HL-60/S4 treated with phorbol 12-myristate 13-acetate at 8.2 ng/mL for 4 days and 3 days (cell line): ENCODE data around the gene ELMO1.

Source experiments
- in situ Hi-C: fragments of 300-500 bp; cut with MboI; formaldehyde crosslinking; loops from 2 replicates; pipeline ENCODE4 v1.15.0; 2022; ENCODE audit warnings: low sequenced_read_pairs

The ELMO1 gene

DNA sequence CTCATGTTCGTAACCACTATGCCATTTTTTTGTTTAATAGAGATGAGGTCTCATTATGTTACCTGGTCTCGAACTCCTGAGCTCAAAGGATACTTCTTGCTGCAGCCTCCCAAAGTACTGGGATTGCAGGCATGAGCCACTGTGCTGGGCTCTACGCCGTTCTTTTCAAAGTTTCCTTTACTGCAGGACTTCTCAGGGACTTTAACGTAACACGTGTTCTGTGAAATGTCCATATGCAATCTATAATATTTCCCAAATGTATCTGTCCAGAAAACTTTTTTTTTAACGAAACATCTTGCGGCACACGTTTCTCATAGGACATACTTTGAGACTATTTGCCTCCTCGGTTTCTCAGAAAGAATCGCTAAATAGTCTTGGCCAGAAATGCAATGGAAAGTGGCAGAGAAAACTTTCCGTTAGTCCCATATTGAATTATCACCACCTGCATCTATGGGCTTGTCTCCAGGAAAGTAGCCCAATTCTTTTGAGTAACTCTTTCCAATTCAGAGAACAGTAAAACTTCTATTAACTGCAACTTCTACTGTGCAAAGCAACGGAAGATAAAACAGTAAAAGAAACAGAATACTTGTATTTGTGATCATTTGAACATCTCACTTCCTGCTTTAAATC, 96.3 kb downstream of the ELMO1 start:
- in situ Hi-C loops: no loop called here

DNA sequence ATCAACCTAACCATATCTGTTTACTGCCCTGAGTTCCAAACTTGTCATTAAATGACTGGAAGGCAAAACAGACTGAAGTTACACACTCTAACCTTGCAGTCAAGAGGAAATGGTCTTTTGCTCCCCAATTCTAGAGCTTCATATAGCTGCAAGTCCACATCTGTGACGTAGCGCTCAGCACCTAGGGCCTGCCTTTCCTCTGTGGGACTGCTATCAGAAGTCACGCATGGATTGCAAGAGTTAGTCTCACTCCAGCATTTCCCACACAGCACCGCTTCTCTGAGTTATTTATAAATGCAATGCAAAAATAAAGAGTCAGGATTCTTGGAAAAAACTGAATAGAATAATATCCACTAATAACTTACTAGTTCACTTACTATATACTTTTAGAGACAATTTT, 96.9 kb downstream of the ELMO1 start:
- in situ Hi-C loops: no loop called here

DNA sequence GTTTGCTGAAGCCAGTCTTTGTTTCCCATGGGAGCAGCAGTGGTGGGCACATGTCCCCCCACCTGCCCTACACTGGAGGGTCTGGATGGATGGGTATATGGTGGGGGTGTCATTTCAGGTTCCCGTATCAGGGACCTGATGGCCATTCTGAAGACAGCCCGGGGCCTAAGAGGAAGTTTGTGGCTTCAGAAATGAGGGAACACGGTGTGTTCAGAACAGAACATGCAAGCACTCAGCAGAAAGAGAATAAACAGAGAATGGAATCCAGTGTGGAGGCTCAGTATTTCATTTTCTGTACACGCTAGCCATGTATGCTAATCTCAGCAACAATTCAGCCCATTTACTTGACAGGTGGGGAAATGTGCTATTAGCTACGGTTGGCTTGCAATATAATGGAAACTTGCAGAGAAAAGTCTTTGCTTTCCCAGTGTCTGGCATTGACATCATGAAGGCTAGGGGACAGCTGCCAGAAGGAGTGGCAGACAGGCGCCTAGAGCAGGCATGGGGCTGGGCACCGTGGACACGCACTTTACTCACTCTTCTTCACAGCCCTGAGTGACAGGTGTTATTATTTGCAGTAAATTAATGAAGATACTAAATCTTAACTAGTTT, 98.6 kb downstream of the ELMO1 start:
- in situ Hi-C loops: no loop called here

DNA sequence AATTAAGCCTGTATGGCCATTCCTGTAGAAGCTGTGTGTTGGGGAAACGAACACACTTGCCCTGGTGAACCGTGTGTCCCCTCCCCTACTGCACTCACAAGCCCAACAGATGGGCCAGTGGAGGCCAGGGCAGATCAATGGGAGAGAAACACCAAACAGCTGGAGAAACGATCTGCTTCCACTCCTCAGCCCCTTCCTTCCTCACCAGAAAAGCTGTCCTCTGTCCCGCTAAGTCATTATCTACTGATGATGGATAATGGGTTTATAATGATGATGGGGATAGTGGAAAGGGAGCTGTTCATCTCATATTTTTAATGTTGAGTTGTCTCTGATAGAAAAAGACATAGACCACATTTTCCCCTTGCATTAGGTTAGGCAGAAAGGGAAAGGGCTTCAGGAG, 99.7 kb downstream of the ELMO1 start:
- in situ Hi-C loops: no loop called here

DNA sequence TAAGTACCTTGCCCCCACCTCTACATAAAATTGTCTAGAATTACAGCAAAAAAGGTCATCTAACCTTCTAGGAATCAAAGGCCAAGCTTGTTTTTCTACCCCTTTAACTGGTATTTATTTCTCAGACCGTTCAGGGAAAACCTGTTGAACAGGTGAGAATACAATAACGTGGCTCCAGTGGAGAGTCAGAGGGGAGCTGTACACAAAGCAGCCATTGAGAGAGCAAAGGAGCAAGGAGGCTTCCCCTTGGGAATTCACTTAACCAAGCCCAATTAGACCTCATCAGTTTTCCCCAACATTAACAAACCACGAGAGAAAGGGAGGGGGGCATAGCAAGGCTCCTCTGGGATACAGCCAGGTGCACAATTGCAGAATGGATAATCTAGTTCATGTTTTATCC, 101.9 kb downstream of the ELMO1 start:
- in situ Hi-C loops: no loop called here

DNA sequence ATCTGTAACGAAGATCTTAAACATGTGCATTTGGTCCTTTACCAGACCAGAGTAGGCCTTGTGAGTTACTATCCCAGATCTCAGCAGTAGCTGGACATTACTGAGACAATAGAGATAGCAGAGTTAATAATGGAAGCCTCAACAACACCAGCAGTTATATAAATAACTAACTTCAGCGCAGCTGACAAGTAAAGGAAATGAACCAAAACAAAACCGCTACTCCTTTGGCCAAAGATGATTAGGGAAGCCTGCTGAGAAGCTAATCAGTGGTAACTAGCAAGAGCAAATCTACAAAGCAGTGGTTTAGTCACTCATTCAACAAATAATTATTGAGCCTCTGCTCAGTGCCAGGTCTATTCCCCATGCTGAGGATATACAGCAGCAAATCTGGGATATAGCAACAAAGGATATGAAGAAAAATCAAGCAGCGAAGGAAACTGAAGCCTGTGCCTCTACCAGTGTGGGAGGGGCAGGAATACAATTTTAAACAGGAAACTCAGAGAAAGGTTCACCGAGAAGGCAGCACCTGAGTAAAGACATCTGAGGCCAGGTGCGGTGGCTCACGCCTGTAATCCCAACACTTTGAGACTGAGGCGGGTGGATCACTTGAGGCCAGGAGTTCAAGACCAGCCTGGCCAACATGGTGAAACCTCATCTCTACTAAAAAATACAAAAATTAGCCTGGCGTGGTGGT, 103.6 kb downstream of the ELMO1 start:
- in situ Hi-C loops: no loop called here

DNA sequence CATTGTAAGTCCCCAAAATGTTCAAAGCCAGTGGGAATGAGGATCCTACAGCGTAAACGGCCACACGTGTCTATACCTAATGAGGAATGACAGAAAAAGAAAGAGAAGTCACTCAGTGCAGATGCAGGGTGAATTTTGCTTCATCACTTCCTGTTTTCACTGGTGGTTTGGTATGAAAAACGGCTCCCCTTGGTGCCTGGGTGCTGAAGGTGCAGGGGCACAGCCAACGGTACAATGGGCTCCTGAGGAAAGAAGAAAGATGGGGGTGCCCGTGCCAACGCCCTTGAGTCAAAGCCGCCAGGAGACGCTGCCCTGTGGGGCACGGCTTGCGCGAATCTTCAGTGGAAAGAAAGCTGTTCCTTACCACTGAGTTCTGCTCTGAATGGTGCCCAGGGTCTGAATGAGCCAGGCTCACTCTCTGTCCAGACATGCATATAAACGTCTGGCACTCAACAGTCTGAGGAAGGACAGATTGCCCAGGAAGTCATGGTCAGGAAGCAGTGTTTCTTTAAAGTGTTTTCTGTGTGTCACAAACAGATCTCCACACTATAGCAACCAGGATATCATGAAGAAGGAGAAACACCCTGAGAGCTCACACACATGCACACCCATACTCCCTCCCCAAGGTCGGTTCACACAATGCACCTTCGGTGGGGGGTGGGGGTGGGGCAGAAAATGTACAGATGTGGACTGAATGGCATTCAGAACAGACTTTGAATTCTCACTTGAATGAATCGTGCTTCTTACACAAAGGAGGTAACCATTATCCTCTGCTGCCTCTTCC, 105.8 kb downstream of the ELMO1 start:
- in situ Hi-C loops: no loop called here

DNA sequence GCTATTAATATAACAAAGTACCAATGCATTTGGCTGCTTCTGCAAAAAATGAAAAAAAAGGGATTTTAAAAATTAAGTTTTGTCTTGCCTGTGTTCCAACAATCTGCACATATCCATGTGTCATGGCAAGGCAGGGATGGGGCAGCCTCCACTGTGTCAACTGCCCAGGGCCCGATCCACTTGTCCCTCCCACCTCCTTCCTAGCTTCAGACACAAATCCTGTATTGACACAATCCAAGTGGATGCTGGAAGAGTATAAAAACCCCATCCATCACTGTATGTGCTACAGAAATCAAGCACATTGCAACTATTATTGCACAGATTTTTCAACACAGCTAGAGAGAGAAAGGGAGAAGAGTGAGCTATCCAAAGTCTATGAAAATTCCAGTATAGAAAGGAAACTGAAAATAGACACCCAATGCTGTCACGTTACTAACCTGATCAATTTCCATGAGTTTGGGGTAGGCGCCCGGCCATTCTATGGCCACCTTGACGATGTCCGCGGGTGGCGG, 106.4 kb downstream of the ELMO1 start:
- in situ Hi-C loops: no loop called here

DNA sequence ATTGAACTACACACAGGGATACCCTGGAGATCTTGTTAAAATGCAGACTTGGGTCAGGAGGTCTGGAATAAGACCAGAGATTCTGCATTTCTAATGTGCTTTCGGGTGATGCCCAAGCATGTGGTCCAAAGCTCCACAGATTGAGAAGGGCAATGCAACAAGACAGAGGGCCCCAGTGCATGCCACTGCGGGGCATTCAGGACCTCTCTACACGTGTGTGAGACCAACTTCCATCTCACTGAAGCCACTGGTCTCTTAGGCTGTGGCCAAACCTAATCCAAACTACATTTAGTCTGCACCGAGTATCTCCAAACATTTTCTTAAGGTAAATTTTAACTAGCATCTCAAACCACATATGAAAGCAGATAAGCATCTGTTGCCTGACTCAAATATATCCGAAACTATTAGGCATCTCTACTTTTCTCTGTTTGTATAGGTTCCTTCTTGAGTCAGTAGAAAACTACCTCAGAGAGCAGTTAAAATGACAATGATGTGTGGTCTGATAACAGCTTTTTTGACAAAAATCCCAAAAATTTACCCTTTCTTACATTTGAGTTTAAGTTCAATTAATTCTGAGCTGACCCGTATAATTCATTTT, 107.5 kb downstream of the ELMO1 start:
- in situ Hi-C loops: no loop called here

DNA sequence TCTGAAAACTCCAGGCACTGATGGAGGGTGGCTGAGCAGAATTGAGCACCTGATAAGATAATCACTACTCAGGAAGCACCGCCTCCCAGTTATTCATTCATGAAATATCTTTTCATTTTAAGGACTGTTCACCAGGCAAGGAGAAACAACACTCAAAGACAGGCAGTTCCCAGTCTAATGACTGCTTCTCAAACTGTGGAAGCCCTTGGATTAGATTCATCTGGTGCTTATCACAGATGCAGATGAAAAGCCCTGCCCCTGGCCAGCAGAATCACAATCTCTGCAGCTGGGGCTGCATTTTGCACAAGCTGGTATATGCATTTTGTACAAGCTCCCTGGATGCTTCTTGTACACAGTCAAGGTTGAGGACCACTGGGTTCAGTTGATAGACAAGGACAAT, 109.7 kb downstream of the ELMO1 start:
- in situ Hi-C loops: no loop called here

DNA sequence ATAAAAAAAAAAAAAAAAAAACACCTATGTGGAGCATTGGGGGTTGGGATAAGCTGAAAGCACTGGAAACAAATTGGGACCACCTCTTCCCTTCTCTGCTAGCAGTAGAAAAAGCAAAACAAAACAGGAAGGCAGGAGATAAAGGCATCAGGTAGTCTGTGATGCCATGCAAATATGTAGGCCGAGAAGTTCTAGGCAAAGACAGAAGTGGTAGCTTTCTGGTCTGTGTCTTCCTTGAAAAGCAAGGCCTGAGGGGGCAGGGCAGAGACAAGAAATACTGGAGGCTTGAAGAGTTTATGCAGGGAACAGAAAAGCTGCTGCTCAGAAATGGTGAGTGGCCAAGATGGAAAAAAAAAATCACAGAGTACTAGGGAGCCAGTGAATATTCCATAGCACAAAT, 111.1 kb downstream of the ELMO1 start:
- in situ Hi-C loops: no loop called here

DNA sequence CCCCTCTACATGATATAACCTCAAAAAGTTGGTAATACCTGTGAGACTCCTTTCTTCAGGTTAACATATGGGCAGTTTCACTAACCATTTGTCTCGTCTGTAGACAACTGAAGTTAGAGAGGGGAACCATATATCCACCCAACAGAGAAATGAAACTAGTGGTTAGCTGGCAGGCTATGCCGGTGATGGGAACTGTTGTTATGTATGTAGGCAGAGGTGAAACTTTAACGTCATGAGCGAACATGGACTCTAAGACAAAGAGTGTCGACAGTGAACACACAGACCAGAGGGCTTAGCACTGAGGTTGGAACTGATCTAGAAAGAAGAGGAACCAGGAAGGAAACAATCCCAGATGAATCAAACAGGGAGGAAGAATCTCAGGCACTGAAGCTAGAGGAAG, 112.4 kb downstream of the ELMO1 start:
- in situ Hi-C loops: no loop called here

DNA sequence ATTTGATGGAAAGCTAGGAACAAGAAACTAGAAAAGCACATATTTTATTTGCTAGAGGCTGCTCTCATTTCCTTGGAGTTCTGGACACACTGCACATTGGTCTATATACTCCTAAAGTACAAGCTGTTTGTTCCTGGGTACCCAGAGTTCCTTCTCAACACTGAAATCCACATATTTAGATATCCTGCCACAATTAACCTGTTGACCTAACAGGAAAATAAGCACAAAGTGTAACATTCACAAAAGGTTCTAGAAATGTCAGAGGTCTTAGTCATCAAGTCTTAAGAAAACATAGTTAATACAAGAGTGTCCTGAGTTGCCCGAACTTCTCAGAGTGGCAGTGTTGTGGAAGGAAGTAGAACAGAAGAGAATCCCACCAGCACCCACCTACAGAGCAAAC, 115.6 kb downstream of the ELMO1 start:
- in situ Hi-C loops: no loop called here

DNA sequence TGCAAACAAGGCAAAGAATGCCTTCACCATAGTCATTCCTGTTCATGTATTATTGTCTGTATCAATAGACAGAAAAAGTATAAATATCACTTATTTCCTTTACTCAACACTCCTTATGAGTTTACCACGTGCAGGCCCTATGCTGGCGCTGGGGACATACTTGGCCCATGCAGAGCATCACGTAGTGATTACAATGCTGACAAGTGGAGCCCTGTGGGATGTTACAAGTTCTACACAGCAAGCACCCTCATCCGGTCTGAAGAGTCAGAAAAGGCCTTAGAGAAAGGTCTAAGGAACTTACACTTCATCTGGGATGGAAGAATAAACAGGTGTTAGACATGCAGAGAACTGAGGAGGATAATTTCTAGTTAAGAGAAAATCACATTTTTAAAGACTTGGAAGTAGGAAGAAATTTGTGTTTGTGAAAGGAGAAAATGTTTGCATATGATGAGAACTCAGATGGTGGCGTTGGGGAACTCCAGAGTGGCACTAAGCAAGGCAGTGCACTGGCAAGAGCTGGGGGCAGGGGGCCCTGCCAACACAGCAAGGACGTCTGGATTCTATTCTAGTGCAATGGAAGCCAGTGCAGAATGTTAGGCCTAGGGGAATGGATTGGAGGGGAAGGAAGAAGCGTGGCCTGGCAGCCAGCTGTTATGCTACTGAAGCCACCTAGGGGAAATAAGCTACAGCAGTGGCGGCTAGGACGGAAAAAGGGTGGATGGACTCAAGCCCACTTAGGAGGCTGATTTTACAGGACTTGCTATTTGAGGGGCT, 116.2 kb downstream of the ELMO1 start:
- in situ Hi-C loops: no loop called here

DNA sequence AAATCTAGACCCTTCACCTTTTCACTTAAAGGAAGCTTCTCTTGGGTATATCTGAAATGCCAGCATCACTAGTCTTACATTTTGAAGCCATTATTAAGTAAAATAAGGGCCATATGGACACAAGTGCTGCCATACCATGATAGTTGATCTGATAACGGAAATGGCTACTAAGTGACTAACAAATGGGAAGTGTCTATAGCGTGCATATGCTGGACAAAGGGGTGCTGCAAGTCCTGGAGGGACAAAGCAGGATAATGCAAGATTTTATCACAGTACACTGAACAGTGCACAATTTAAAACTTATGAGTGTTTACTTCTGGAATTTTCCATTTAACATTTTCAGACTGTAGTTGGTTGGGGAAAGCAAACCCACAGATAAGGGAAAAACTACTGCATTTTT, 117.9 kb downstream of the ELMO1 start:
- in situ Hi-C loops: no loop called here

DNA sequence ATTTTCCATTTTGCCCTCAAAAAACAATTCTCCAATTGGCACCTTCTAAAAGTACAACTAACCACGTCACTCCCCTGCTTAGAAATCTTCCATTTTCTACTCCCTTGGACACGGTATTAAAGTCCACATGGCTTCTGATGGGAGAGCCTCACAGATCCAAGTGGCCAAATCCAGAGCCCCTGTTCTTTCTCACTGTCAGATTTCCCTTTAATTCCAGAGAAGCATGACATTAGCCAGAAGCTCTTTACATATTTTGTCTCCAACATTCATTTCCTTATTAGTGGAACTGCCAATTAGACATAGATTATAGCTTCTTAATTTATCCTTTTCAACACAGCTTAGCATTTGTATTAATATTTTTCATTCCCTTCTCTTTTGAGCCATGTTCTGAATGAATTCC, 118.7 kb downstream of the ELMO1 start:
- in situ Hi-C loops: no loop called here

DNA sequence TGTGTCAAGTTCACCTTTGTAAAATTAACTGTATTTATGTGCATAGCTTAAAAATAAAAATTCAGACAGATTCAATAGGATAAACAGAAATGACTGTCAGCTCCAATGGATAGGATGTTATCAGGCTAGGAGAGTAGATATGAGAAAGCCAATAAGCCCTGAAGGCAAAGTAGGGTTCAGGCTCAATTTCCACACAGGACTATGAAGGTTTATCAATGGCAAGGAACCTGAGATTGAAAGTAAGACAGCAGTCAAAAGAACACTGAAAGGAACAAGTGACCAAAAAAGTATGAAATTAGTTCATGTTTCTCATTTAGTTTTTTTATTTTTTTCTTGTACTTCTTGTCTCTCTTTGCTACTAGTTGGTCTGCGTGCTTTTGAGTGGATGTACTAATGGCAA, 121.4 kb downstream of the ELMO1 start:
- in situ Hi-C loops: no loop called here

DNA sequence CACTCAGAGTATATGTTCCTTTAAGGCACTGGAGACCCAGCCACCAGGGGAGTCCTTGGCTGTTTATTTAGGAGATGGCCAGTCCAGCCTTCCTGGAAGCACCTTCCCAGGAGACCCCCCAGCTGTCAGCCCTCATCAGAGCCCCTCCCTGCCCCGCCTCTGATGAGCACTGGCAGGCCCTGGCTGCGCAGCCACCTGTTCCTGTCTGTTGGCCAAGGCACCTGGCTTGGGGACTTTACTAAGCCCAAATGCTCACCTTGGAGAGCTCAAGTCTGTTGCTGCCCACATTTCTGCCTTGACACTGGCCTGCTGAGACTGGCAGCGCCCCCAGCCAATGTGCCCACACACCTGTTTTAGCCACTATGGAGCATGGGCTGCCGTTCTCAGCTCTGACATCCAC, 124.7 kb downstream of the ELMO1 start:
- in situ Hi-C loops: no loop called here

DNA sequence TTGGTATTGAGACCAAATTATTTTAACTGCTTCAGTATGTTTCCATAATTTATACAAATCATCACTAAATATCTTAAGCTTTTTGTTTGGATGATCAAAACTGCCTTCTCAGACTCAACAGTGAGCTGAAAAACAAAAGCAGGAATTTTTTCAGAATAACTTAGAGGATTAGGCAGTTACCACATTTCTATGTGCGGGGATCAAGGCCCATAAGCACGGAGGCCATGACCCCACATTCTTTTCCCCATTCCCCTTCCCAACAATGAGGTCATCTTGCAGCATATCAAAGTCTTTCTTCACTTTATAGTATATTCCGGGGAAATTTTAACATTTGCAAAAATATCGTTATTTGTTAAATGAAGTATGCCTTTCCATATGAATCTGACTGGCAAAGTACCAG, 125.8 kb downstream of the ELMO1 start:
- in situ Hi-C loops: no loop called here

DNA sequence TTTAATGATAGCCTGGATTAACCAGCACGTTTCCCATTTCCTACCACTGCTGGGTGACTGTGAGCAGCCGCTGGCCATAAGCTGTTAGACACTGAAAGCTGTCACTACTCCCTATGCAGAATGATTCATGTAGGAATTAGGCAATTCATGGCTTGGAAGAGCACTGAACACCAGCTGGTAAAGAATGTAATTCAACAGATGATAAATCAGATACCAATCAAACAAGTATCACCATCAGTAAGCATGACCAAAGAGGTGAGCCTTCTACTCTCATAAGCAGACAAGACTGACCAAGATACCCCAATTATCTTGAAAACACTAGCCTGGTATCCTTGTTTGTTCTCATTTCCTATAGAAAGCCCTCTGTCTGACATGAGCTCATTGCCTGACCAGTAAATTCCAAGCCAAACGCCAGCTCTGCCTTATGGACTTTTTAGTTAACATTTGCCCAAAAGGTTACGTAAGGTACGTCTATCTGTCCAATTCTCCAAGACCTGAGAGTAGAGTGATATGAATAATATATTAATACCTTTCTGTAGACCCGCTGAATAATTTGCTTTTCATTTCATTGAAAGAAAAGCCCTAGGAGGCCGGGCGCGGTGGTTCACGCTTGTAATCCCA, 127.7 kb downstream of the ELMO1 start:
- in situ Hi-C loops: no loop called here
